ENCODE data around the gene VCL.

GRCh38 chr10:74104480-74104879 lies 106.6 kb downstream of the VCL start:
- TF ChIP-seq YY1 (IDR thresholded peaks at IDR 0.05; ENCODE audit: low read depth) (no peak), EP300 (IDR thresholded peaks at IDR 0.05; ENCODE audit: borderline replicate concordance) (no peak), REST (IDR thresholded peaks at IDR 0.05; ENCODE audit: low read depth) (no peak), FOXM1 (IDR thresholded peaks at IDR 0.05; ENCODE audit: borderline replicate concordance, low read depth) (no peak), EGR1 (IDR thresholded peaks at IDR 0.05) (no peak), RAD21 (IDR thresholded peaks at IDR 0.05; ENCODE audit: low read depth) (no peak), TCF12 (IDR thresholded peaks at IDR 0.05; ENCODE audit: low read depth) (no peak), ZBTB7A (IDR thresholded peaks at IDR 0.05; ENCODE audit: low read depth) (no peak), CEBPB (IDR thresholded peaks at IDR 0.05) (no peak), USF1 (IDR thresholded peaks at IDR 0.05) (no peak)
- TF ChIP-seq, protein P1, sequence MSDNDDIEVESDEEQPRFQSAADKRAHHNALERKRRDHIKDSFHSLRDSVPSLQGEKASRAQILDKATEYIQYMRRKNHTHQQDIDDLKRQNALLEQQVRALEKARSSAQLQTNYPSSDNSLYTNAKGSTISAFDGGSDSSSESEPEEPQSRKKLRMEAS (IDR thresholded peaks at IDR 0.05): no peak
